Neutrophil (primary cell): Measurements from ENCODE around the gene EPAS1.

Experiments used
- H3K27ac ChIP-seq: fragments of 200-600 bp; sonication (generic); 2 replicates; pipeline ENCODE4 v1.5.1; 2016; ENCODE audit warnings: mild to moderate bottlenecking, moderate library complexity
- H3K27me3 ChIP-seq: fragments of 200-600 bp; sonication (generic); 2 replicates; pipeline ENCODE4 v1.6.0; 2016; ENCODE audit warnings: mild to moderate bottlenecking
- H3K36me3 ChIP-seq: fragments of 200-600 bp; sonication (generic); 2 replicates; pipeline ENCODE4 v1.5.1; 2017
- H3K4me1 ChIP-seq, 2 experiments: fragments of 200-600 bp in 1 of 2; sonication (generic) in 1 of 2; 1 replicate in 1 of 2; 2 replicates in 1 of 2; pipeline versions ENCODE4 v1.5.1 to v1.6.1; 2013 to 2016; ENCODE audit warnings: low read depth in 1 of 2, low read length in 1 of 2, mild to moderate bottlenecking in 1 of 2, moderate library complexity in 1 of 2; ENCODE audit not compliant: control insufficient read depth in 1 of 2, insufficient read depth in 1 of 2
- H3K4me3 ChIP-seq, 2 experiments: fragments of 200-600 bp in 1 of 2; sonication (generic) in 1 of 2; 1 replicate in 1 of 2; 2 replicates in 1 of 2; pipeline ENCODE4 v1.5.1; 2013 to 2016; ENCODE audit warnings: low read depth in 1 of 2, low read length in 1 of 2, mild to moderate bottlenecking in 1 of 2, moderate library complexity in 1 of 2
- H3K9me3 ChIP-seq: fragments of 200-600 bp; sonication (generic); 2 replicates; pipeline ENCODE4 v1.5.1; 2016
- CTCF ChIP-seq: fragments of 200-600 bp; sonication (generic); IDR thresholded peaks from 2 replicates; pipeline ENCODE4 v1.5.1; 2016; ENCODE audit warnings: antibody characterized with exemption

The EPAS1 gene

GRCh38 chr2:46308629-46309028, 11.4 kb downstream of the EPAS1 start:
- peaks cover 41% of the 10 kb centered on the region for H3K27me3 ChIP-seq
- H3K36me3 ChIP-seq = no peaks in the 10 kb centered on the region
- no peak overlapping the region for H3K4me3 ChIP-seq
- no peak overlapping the region for H3K27ac ChIP-seq
- H3K9me3 ChIP-seq = no peaks in the 10 kb centered on the region
- H3K4me1 ChIP-seq = peaks cover 0 to 3% of the 10 kb centered on the region in 2 experiments
- no peak for TF ChIP-seq CTCF

- no peak overlapping the region for H3K4me3 ChIP-seq
- no peak overlapping the region for H3K27ac ChIP-seq
- no peaks in the 10 kb centered on the region for H3K36me3 ChIP-seq
- no peaks in the 10 kb centered on the region for H3K9me3 ChIP-seq
- no peak for TF ChIP-seq CTCF
- H3K4me1 ChIP-seq = peaks cover 0 to 3% of the 10 kb centered on the region in 2 experiments
- H3K27me3 ChIP-seq = peaks cover 34% of the 10 kb centered on the region
Observed at GRCh38 chr2:46309052-46309953, 12.1 kb downstream of the EPAS1 start.

DNA sequence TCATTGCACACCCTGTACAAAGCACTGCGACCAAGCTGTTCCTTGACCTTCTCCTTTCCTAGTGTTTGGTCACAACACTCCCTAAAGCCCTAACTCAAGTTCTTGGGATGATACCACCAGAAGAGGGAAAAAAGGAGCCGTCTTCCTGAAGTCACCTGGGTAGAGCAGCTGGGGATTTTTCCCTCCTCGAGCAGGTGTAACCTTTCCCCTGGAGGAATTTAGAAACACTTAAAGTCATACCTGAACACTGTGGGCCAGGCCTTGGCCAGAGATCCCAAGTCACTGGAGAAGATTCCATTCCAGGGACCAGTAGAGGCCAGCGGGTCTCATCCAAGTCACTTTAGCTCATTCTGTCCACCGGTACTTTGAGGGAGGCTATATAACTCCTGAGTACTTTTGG, 13.2 kb downstream of the EPAS1 start:
- peaks cover 3 to 4% of the 10 kb centered on the region in 2 experiments for H3K4me1 ChIP-seq
- H3K9me3 ChIP-seq = no peaks in the 10 kb centered on the region
- H3K27me3 ChIP-seq = peaks cover 23% of the 10 kb centered on the region
- no peaks in the 10 kb centered on the region for H3K36me3 ChIP-seq
- H3K27ac ChIP-seq = no peak overlapping the region
- H3K4me3 ChIP-seq = no peak overlapping the region
- no peak for TF ChIP-seq CTCF

GRCh38 chr2:46311651-46312223, 14.5 kb downstream of the EPAS1 start:
- H3K9me3 ChIP-seq = no peaks in the 10 kb centered on the region
- no peak for TF ChIP-seq CTCF
- no peaks in the 10 kb centered on the region for H3K36me3 ChIP-seq
- peaks cover 13 to 16% of the 10 kb centered on the region in 2 experiments for H3K4me1 ChIP-seq
- no peak overlapping the region for H3K27ac ChIP-seq
- no peak overlapping the region for H3K4me3 ChIP-seq
- peaks cover 12% of the 10 kb centered on the region for H3K27me3 ChIP-seq

GRCh38 chr2:46313063-46313462, 15.9 kb downstream of the EPAS1 start:
- Histone ChIP-seq H3K4me1 (peaks cover 17% of the 10 kb centered on the region in 2 experiments), H3K27ac (no peak overlapping the region), H3K9me3 (no peaks in the 10 kb centered on the region), H3K4me3 (no peak overlapping the region), H3K27me3 (no peaks in the 10 kb centered on the region), H3K36me3 (no peaks in the 10 kb centered on the region)
- no peak for TF ChIP-seq CTCF
